PC-9 (cell line): ENCODE measurements around the gene SERINC5. TPM values are rescaled to one million over a fixed set of nuclear protein-coding genes. Genes with fewer than 3 reads are reported as not detected.

Experiments used
- BruUV-seq: library from RNA; stranded (reverse); fragments of 400-500 nt; replicated peaks from 2 replicates; lab custom pipeline; 2021; lab: Mats Ljungman, UMichigan
- CTCF ChIA-PET: fragments of 300-600 bp; sonication (Branson Sonifier 250); formaldehyde crosslinking; loops from one replicate; lab custom pipeline; 2022; ENCODE audit warnings: antibody characterized with exemption; lab: Charles Lee
- POLR2A ChIA-PET: fragments of 300-600 bp; sonication (Branson Sonifier 250); formaldehyde crosslinking; loops from one replicate; lab custom pipeline; 2022; ENCODE audit warnings: antibody characterized with exemption; ENCODE audit not compliant: unreplicated experiment; lab: Charles Lee
- DNase-seq, 2 experiments: peaks; one replicate each; pipeline versions ENCODE4 v3.0.0 to v3.0.0-alpha.2; 2015 to 2022; ENCODE audit warnings: mixed read lengths in 1 of 2
- H2AFZ ChIP-seq: fragments of 200-600 bp; sonication (generic); 2 replicates; pipeline ENCODE4 v1.8.1; 2017; ENCODE audit warnings: antibody characterized with exemption
- H3F3A ChIP-seq: fragments of 200-600 bp; sonication (generic); 2 replicates; pipeline ENCODE4 v1.8.1; 2017; ENCODE audit warnings: antibody characterized with exemption, mild to moderate bottlenecking, low read depth; ENCODE audit not compliant: insufficient read depth
- H3K27ac ChIP-seq: fragments of 200-600 bp; sonication (generic); 2 replicates; pipeline ENCODE4 v1.6.1; 2016; ENCODE audit warnings: mixed run types
- H3K27me3 ChIP-seq: fragments of 200-600 bp; sonication (generic); 2 replicates; pipeline ENCODE4 v1.6.1; 2016; ENCODE audit warnings: low read depth, mixed run types; ENCODE audit not compliant: insufficient read depth
- H3K36me3 ChIP-seq: fragments of 200-600 bp; sonication (generic); 2 replicates; pipeline ENCODE4 v1.6.1; 2016; ENCODE audit warnings: low read depth, mixed run types
- H3K4me1 ChIP-seq: fragments of 200-600 bp; sonication (generic); replicated peaks from 2 replicates; pipeline ENCODE4 v1.6.1; 2016; ENCODE audit warnings: mixed run types; ENCODE audit not compliant: insufficient read depth
- H3K4me2 ChIP-seq: fragments of 200-600 bp; sonication (generic); 2 replicates; pipeline ENCODE4 v1.6.1; 2017; ENCODE audit warnings: mixed run types
- H3K4me3 ChIP-seq: fragments of 200-600 bp; sonication (generic); 2 replicates; pipeline ENCODE4 v1.6.1; 2016; ENCODE audit warnings: mixed run types
- H3K79me2 ChIP-seq: fragments of 200-600 bp; sonication (generic); 2 replicates; pipeline ENCODE4 v1.6.1; 2017; ENCODE audit warnings: low read depth, mixed run types
- H3K9me2 ChIP-seq: fragments of 200-600 bp; sonication (generic); 2 replicates; pipeline ENCODE4 v1.8.1; 2017; ENCODE audit warnings: mild to moderate bottlenecking; ENCODE audit not compliant: insufficient read depth
- H3K9me3 ChIP-seq: fragments of 200-600 bp; sonication (generic); 2 replicates; pipeline ENCODE4 v1.8.1; 2016; ENCODE audit warnings: low read depth; ENCODE audit not compliant: insufficient read depth
- H4K20me1 ChIP-seq: fragments of 200-600 bp; sonication (generic); 2 replicates; pipeline ENCODE4 v1.8.1; 2017; ENCODE audit not compliant: insufficient read depth
- CTCF ChIP-seq: fragments of 200-600 bp; sonication (generic); conservative IDR thresholded peaks from 2 replicates; pipeline ENCODE4 v1.6.1; 2017; ENCODE audit warnings: mixed run types, antibody characterized with exemption, mild to moderate bottlenecking, moderate library complexity
- EZH2 ChIP-seq: fragments of 200-600 bp; sonication (generic); IDR thresholded peaks from 2 replicates; pipeline ENCODE4 v1.8.0; 2017; ENCODE audit warnings: antibody characterized with exemption, low read depth
- intact Hi-C: fragments of 100-400 bp; cut with micrococcal nuclease; formaldehyde crosslinking; loops from one replicate; pipeline ENCODE4 v1.10.0; 2022; ENCODE audit not compliant: unreplicated experiment
- total RNA-seq: library from RNA; stranded (reverse); gene quantifications from 2 replicates; pipeline ENCODE4 v1.2.3, GENCODE V29; 2021

Gene SERINC5
- total RNA-seq, 1 experiment from 2014 or later: 68.8 TPM

DNA sequence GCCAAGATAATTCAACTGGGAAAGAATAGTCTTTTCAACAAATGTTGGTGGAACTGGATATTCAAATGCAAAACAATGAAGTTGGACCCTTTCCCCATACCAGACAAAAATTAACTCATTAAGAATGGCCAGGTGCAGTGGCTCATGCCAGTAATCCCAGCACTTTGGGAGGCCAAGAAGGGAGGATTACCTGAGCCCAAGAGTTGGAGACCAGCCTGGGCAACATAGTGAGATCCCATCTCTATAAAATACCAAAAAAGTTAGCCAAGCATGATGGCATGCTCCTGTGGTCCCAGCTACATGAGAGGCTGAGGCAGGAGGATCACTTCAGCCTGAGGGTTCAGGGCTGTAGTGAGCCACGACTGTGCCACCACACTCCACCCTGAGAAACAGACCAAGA lies 24.2 kb downstream of the SERINC5 start:
- H3K79me2 ChIP-seq: peaks cover 98% of the 10 kb centered on the region
- H3F3A ChIP-seq: peaks cover 32% of the 10 kb centered on the region; the same call in 1 of the 2 replicates
- H3K27ac ChIP-seq: peak overlapping the region; percentile 71

GRCh38 chr5:80231243-80231642 lies 24.6 kb downstream of the SERINC5 start:
- Histone ChIP-seq H3K4me2 (0 out of 2 replicates have a peak overlapping the region, but pooled peaks have one; percentile 5), H2AFZ (no peak overlapping the region), H3K9me2 (no peaks in the 10 kb centered on the region), H3K27me3 (no peaks in the 10 kb centered on the region), H3K4me1 (peaks cover 35% of the 10 kb centered on the region), H3K9me3 (no peaks in the 10 kb centered on the region), H3F3A (peaks cover 32% of the 10 kb centered on the region; the same call in 1 of the 2 replicates), H3K36me3 (no peaks in the 10 kb centered on the region), H4K20me1 (peaks cover 21% of the 10 kb centered on the region), H3K27ac (peak overlapping the region; percentile 71), H3K79me2 (peaks cover 98% of the 10 kb centered on the region), H3K4me3 (no peak overlapping the region)
- DNase-seq: no peak
- ChIA-PET POLR2A (no interaction called here), CTCF (no interaction called here)
- BruUV-seq: no TSS peak
- intact Hi-C loops: no loop called here
- no peak for TF ChIP-seq CTCF
- TF ChIP-seq EZH2: no peak

More for the DNA sequence above, 24.2 kb downstream of the SERINC5 start:
- no peak overlapping the region for H3K4me3 ChIP-seq
- H2AFZ ChIP-seq: no peak overlapping the region
- POLR2A ChIA-PET: no interaction called here
- peaks cover 35% of the 10 kb centered on the region for H3K4me1 ChIP-seq
- no peaks in the 10 kb centered on the region for H3K9me3 ChIP-seq
- H3K9me2 ChIP-seq: no peaks in the 10 kb centered on the region
- peaks cover 21% of the 10 kb centered on the region for H4K20me1 ChIP-seq
- intact Hi-C loops: no loop called here
- no peaks in the 10 kb centered on the region for H3K27me3 ChIP-seq
- BruUV-seq: no TSS peak
- TF ChIP-seq EZH2 (no peak), CTCF (no peak)
- CTCF ChIA-PET: no interaction called here
- no peaks in the 10 kb centered on the region for H3K36me3 ChIP-seq
- DNase-seq: no peak
- 0 out of 2 replicates have a peak overlapping the region, but pooled peaks have one; percentile 5 for H3K4me2 ChIP-seq

DNA sequence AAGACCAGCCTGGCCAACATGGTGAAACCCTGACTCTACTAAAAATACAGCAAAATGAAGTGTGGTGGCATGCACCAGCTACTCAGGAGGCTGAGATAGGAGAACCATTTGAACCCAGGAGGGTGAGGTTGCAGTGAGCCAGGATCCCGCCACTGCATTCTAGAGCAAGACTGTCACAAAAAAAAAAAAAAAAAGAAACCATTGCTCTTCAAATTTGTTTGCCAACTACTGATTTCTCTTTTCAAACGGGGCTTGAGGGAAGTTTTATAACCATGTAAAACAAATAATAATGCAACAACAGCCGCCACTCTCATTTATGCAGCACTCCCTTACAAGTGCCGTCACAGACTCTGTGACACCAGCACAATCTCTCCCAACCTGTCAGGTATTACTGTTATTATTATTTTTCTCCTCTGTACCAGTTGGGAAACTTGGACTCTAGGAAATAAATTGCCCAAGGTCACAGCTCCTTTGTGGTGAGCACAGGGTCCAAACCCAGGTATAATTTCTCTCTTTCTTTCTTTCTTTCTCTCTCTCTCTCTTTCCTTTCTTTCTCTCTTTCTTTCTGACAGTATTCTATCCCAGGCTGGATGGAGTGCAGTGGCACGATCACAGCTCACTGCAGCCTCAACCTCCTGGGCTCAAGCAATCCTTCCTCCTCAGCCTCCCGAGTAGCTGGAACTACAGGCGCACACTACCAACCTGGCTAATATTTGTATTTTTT lies 25.4 kb downstream of the SERINC5 start:
- intact Hi-C loops: no loop called here
- ChIA-PET POLR2A (no interaction called here), CTCF (no interaction called here)
- no peak for DNase-seq
- H3K9me3 ChIP-seq: no peaks in the 10 kb centered on the region
- peaks cover 38% of the 10 kb centered on the region for H3K4me1 ChIP-seq
- no peaks in the 10 kb centered on the region for H3K36me3 ChIP-seq
- no peak overlapping the region for H2AFZ ChIP-seq
- TF ChIP-seq EZH2 (no peak), CTCF (no peak)
- no peak overlapping the region for H3K4me3 ChIP-seq
- peak overlapping the region; percentile 71 for H3K27ac ChIP-seq
- H3K4me2 ChIP-seq: peak overlapping the region; percentile 33; the same call in 1 of the 2 replicates
- no TSS peak for BruUV-seq
- peaks cover 98% of the 10 kb centered on the region for H3K79me2 ChIP-seq
- H3K9me2 ChIP-seq: no peaks in the 10 kb centered on the region
- no peaks in the 10 kb centered on the region for H3K27me3 ChIP-seq
- peaks cover 21% of the 10 kb centered on the region for H4K20me1 ChIP-seq
- peaks cover 39% of the 10 kb centered on the region; the same call in 1 of the 2 replicates for H3F3A ChIP-seq
